Mucosa of gallbladder (tissue), 1 donor: ENCODE results near the gene C5orf63. TPM values are rescaled to one million over a fixed set of nuclear protein-coding genes. Genes with fewer than 3 reads are reported as not detected.
"Not testable (repeated sequence)": the region's sequence is repeated elsewhere in the genome, so short reads cannot be mapped to it uniquely, and the experiment has no call there.

Experiments used
- DNase-seq: peaks from one replicate; pipeline ENCODE4 v3.0.0-alpha.2; 2020; ENCODE audit warnings: low spot score
- total RNA-seq: library from RNA; stranded (reverse); gene quantifications from one replicate; pipeline ENCODE4 v1.2.1, GENCODE V29; 2021
- donor health status: DM: no; HTN: no; CAD: no.

Gene C5orf63
- total RNA-seq, 1 donor from 2014 or later, result 6.1 TPM

DNA sequence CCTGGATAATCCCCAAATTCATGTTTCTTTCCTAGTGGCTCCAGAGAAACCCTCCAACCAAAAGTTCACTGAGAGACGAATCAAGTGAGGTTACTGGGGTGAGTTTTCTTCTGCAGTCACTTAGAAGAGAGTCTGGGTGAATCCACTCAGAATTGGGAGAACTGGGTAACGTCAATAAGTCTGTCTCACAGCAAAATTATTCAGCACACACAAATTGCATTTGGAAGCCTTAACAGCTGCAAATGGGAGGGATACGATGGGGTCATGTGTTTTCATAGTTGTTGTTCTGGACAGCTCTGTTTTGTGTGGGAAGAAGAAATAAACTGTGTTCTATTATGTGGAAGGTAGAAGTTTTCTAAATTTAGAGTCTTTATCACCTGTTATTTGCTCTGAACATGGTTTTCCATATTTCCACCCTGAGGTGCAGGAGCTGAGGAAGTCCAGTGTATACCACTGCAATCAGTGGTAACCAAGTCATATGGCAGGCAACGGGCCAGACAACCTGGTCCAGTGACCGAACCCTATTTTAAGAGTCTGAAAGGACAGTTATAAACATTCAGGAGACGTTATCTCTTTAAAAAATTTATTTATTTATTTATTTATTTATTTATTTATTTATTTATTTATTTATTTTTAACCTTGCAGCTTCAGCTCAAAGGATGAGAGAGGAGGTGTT is 64.9 kb downstream of the C5orf63 start:
- DNase-seq, result no peak

DNA sequence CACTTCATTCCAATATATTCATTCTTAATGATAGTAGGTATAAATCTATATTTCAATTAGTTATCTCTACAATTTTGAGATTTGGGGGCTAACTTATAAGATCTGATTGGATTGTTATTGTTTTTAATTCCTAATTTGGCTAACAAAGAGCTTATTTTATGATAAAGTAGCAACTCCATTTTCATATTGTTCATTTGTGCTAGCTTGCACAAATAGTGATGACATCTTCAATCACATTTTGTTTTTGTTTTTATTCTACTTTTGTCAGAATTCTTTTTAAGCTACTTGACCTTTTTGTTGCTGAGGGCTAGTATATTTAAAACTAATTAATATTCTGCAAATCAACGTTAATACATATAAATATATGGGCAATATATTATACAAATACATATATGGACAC is 65.8 kb downstream of the C5orf63 start:
- DNase-seq, result no peak

- DNase-seq, result no peak
These were observed 66.6 kb downstream of the C5orf63 start for GRCh38 chr5:127006744-127007143.

DNA sequence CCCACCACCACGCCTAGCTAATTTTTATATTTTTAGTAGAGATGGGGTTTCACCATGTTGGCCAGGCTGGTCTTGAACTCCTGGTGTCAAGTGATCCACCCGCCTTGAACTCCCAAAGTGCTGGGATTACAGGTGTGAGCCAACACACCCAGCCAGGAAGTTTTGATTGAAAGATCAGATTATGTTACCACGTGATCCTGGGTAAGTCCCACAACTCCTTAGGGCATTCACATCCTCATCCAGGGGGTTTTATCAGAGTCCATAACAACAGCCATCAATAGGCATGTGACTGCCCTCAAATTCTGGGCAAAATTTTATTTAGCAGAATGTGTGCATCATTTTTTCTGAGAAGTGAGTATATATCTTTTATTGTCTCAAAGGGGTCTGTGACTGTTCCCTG is 68.0 kb downstream of the C5orf63 start:
- DNase-seq, result not testable (repeated sequence)

GRCh38 chr5:127004721-127005120 is 68.6 kb downstream of the C5orf63 start:
- DNase-seq, result no peak

GRCh38 chr5:127003798-127004495 is 69.4 kb downstream of the C5orf63 start:
- peak; percentile 75 for DNase-seq

DNA sequence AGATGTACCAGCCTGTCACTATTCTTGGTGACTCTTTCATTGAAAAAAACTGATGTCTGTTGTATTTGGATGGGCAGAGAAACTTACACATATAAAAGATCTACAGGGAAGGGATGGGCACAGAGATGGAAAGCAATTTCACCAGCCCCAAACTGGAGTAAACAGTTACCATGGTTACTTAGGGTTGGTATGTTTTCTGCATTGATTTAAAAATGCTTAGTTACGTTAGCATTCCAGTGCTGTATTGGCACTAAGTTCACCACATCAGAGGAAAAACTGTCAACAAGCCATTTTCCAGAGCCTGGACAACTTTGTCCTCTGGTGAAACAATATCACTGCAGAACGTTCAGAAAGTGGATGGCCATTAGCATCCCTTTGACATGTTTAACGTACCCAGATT is 70.9 kb downstream of the C5orf63 start:
- DNase-seq, result no peak

DNA sequence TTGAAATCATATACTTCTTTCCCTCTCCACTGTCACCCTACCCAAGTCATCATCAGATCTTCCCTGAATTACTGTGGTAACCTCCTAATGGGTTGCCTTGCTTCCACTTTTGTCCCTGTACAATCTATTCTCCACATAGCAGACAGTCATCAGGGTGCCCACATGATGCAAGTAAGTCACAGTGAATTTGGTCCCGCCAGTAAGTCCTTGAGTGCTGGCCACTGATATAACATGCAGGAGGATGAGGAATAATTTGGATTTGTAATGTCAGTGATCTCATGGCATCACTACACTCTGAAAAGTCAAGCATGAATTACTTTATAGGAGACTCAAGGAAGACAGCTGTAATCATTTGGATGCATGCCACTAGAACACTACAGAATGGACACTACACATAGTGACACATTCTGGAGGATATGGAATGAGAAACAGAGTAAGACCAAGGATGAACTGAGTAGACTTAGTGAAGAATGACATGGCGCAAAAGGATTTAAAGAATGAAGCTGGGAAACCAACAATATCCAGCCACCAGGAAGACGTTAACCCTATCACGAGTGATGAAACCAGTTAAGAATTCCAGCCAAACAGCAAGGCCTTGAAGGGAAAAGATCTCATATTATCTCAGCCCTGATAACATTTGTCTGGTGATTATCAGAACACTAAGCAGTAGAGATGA is 71.5 kb downstream of the C5orf63 start:
- DNase-seq, result no peak

Other genes with a start within 250 kb of the C5orf63 start
- gene MARCHF3, start 42.9 kb downstream of the C5orf63 start, total RNA-seq, result 48.2 TPM
- 0.63 TPM for gene MEGF10, start 217.3 kb upstream of the C5orf63 start, total RNA-seq